Kidney epithelial cell (primary cell): Measurements from ENCODE around the gene RASA2. TPM values are rescaled to one million over a fixed set of nuclear protein-coding genes. Genes with fewer than 3 reads are reported as not detected.

Experiments
- DNase-seq: peaks from one replicate; pipeline ENCODE4 v3.0.0-alpha.2; 2010; ENCODE audit warnings: low read depth
- H3K27me3 ChIP-seq: 2 replicates; pipeline ENCODE4 v1.6.0; 2011; ENCODE audit warnings: low read length; ENCODE audit not compliant: control insufficient read depth, insufficient read depth
- H3K36me3 ChIP-seq: 2 replicates; pipeline ENCODE4 v1.5.1; 2011; ENCODE audit warnings: low read length; ENCODE audit not compliant: control insufficient read depth, insufficient read depth
- H3K4me3 ChIP-seq: 2 replicates; pipeline ENCODE4 v1.5.1; 2011; ENCODE audit warnings: low read depth, mild to moderate bottlenecking, control low read depth, low read length
- total RNA-seq: library from RNA; depleted of rRNA; stranded (reverse); fragments of >200 nt; gene quantifications from 2 replicates; pipeline ENCODE4 v1.2.3, GENCODE V29; 2015
- TF ChIP-seq, protein P1 (sequence below): IDR thresholded peaks from 2 replicates; pipeline ENCODE4 v1.5.1; 2011; ENCODE audit warnings: mild to moderate bottlenecking, moderate library complexity, low read length, control low read depth, inconsistent platforms; ENCODE audit not compliant: insufficient read depth, poor library complexity, severe bottlenecking

Gene RASA2
- total RNA-seq, 1 donor from 2014 or later: 16.8 TPM

DNA sequence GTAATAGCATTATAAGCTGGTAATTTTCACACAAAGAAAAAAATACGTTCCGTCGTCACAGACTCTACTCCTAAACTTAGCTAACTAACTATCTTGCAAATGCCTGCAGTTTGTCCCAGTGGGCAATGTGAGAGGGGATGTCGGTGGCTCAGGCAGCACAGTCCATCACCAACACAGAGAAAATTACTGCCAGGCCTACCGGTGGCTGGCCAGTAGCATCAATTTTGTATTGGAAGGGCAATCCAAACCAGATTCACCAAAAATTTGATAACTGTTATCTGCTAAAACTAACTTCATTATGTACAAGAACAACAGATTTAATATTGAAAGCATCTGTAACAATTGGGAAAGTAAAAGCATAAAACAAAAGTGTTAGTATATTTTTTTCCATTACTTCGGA lies 37.4 kb upstream of the RASA2 start:
- Histone ChIP-seq H3K27me3 (no peaks in the 10 kb centered on the region), H3K36me3 (no peaks in the 10 kb centered on the region), H3K4me3 (no peak overlapping the region)
- TF ChIP-seq, protein P1, sequence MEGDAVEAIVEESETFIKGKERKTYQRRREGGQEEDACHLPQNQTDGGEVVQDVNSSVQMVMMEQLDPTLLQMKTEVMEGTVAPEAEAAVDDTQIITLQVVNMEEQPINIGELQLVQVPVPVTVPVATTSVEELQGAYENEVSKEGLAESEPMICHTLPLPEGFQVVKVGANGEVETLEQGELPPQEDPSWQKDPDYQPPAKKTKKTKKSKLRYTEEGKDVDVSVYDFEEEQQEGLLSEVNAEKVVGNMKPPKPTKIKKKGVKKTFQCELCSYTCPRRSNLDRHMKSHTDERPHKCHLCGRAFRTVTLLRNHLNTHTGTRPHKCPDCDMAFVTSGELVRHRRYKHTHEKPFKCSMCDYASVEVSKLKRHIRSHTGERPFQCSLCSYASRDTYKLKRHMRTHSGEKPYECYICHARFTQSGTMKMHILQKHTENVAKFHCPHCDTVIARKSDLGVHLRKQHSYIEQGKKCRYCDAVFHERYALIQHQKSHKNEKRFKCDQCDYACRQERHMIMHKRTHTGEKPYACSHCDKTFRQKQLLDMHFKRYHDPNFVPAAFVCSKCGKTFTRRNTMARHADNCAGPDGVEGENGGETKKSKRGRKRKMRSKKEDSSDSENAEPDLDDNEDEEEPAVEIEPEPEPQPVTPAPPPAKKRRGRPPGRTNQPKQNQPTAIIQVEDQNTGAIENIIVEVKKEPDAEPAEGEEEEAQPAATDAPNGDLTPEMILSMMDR: no peak
- DNase-seq: no peak

DNA sequence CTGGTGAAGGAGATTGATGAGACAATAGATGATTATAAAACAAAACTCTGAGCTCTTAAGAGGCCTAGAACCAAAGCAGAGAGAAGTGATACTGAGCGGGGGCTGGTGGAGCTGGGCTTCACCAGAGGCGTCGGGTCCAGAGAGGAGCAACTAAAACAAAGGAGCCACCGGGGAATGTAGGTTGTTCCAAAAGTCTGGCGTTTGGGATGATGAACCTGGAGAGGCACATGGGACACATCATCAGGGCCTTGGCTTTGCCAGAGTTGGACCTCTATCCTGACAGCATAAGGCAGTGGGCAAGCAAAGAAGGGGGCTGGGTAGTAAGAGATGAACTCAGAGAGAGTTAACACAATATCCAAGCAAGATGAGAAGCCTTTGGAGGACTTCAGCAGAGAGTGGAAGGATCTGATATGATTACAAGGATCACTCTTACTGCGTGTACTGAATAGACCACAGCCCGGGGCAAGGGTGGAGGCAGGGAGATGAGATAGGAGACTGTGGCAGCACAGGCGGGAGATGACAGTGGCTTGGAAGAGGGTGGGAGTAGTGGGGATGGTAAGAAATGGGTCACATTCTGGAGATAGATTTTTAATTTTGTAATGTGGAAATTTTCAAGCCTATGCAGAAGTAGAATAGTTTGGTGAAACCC lies 36.0 kb upstream of the RASA2 start:
- TF ChIP-seq, protein P1: no peak
- no peak for DNase-seq
- no peak overlapping the region for H3K4me3 ChIP-seq
- no peaks in the 10 kb centered on the region for H3K27me3 ChIP-seq
- no peaks in the 10 kb centered on the region for H3K36me3 ChIP-seq

DNA sequence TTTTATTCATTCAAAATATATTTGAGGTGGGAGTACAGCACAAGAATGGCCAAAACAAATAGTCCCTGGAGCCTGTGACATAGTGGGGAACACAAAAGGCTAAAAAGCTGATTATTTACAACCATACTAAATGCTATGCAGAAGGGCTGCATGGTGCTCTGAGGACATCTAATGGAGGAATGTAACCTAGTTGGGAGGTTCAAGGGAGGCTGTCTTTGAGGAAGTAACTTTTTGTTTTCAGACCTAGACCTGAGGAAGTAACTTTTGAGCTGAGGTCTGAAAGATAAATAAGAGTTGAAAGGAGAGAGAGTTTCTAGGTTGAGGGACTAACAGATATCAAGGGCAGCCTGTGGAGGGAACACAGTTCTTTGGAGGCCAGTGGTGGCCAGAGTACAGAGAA lies 34.8 kb upstream of the RASA2 start:
- Histone ChIP-seq H3K27me3 (no peaks in the 10 kb centered on the region), H3K4me3 (no peak overlapping the region), H3K36me3 (no peaks in the 10 kb centered on the region)
- TF ChIP-seq, protein P1: peak; percentile 57
- no peak for DNase-seq

DNA sequence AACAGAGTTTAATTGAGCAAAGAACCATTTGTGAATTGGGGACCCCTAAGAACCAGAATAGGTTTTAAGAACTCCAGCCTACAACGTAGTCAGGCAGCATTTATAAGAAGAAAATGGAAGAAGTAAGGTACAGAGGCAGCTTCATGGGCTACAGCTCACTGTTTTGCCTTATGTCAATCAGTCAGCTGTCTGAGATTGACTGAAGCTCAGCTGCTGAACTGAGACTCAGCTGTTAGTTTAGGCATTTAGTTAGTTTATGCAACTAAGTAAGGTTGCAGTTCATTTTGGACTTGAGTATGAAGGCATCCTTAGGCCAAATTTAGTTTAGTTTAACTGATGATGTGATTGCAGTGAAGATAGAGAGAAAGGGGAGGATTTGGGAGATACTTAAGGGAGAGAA lies 34.1 kb upstream of the RASA2 start:
- no peak for DNase-seq
- H3K4me3 ChIP-seq: no peak overlapping the region
- TF ChIP-seq, protein P1: no peak
- H3K27me3 ChIP-seq: no peaks in the 10 kb centered on the region
- H3K36me3 ChIP-seq: no peaks in the 10 kb centered on the region

DNA sequence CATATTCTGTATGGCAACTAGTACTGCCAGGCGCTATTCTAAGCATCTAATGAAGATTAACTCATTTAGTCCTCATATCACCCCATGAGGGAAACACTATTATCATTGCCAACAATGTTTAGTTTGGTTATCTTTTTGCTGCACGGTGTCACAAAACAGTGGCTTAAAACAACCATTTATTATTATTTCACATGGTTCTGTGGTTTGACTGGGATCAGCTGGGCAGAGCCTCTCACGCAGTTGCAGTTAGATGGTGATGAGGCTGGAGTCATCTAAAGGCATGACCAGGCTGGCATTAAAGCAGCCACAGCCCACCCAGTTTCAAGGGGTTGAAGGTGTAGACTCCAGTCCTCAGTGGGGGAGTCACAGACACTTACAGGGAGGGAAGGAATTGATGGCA lies 32.8 kb upstream of the RASA2 start:
- no peaks in the 10 kb centered on the region for H3K27me3 ChIP-seq
- no peak overlapping the region for H3K4me3 ChIP-seq
- no peaks in the 10 kb centered on the region for H3K36me3 ChIP-seq
- TF ChIP-seq, protein P1: no peak
- DNase-seq: no peak
